ENCODE results near the gene GTF2IRD1.
"Not testable (repeated sequence)": the region's sequence is repeated elsewhere in the genome, so short reads cannot be mapped to it uniquely, and the experiment has no call there.

Gene GTF2IRD1

GRCh38 chr7:74495112-74496086, 41.7 kb downstream of the GTF2IRD1 start:
- no peak for DNase-seq

- no peak for DNase-seq
These were observed 42.6 kb downstream of the GTF2IRD1 start for GRCh38 chr7:74496272-74496671.

- DNase-seq = not testable (repeated sequence)
These were observed 43.1 kb downstream of the GTF2IRD1 start for GRCh38 chr7:74496773-74497172.

GRCh38 chr7:74498354-74498753, 44.6 kb downstream of the GTF2IRD1 start:
- DNase-seq = no peak

GRCh38 chr7:74498996-74499834, 45.5 kb downstream of the GTF2IRD1 start:
- DNase-seq = no peak

GRCh38 chr7:74499835-74500388, 46.2 kb downstream of the GTF2IRD1 start:
- no peak for DNase-seq

GRCh38 chr7:74501298-74501697, 47.6 kb downstream of the GTF2IRD1 start:
- DNase-seq = no peak

- DNase-seq = no peak
These were observed 48.6 kb downstream of the GTF2IRD1 start for GRCh38 chr7:74502216-74502891.

GRCh38 chr7:74503061-74503460, 49.4 kb downstream of the GTF2IRD1 start:
- DNase-seq = no peak

GRCh38 chr7:74503943-74504342, 50.2 kb downstream of the GTF2IRD1 start:
- no peak for DNase-seq

- DNase-seq = no peak
These were observed 52.0 kb downstream of the GTF2IRD1 start for GRCh38 chr7:74505471-74506324.

- no peak for DNase-seq
These were observed 52.6 kb downstream of the GTF2IRD1 start for GRCh38 chr7:74506325-74506724.

GRCh38 chr7:74507538-74508319, 54.0 kb downstream of the GTF2IRD1 start:
- DNase-seq = no peak

- not testable (repeated sequence) for DNase-seq
These were observed 55.7 kb downstream of the GTF2IRD1 start for GRCh38 chr7:74509453-74509852.

GRCh38 chr7:74511345-74511744, 57.6 kb downstream of the GTF2IRD1 start:
- no peak for DNase-seq

GRCh38 chr7:74512762-74513161, 59.1 kb downstream of the GTF2IRD1 start:
- no peak for DNase-seq

GRCh38 chr7:74514131-74514591, 60.5 kb downstream of the GTF2IRD1 start:
- no peak for DNase-seq

GRCh38 chr7:74515276-74515675, 61.6 kb downstream of the GTF2IRD1 start:
- no peak for DNase-seq

- no peak for DNase-seq
These were observed 62.5 kb downstream of the GTF2IRD1 start for GRCh38 chr7:74516214-74516613.

- no peak for DNase-seq
These were observed 64.3 kb downstream of the GTF2IRD1 start for GRCh38 chr7:74518041-74518440.

- DNase-seq = no peak
These were observed 64.9 kb downstream of the GTF2IRD1 start for GRCh38 chr7:74518654-74519053.
